ENCODE results near the gene CLEC3A.

DNA sequence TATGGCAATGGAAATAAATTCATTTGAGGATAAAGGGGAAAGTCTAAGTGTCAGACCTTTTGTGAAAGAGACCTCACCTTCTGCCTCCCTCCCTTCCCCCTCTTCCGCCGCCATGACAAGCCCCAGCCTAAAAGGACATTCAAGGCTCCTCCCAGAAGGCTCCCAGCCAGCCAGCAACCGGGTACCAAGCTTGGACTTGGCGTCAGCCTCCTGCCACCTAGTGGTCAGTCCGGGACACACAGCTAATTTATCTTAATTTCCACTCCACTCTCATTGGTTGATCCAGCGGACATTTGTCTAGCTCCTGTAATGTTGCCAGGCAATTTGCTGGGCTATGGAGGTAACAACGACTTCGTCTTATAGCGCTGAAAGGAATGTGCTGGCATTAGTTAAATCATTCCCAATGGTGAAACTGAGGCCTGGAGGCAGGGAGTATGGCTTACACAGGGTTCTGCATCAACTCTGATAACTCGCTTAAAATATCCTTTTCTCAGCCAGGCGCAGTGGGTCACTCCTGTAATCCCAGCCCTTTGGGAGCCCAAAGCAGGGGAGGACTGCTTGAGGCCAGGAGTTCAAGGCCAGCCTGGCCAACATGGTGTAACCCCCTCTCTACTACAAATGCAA is 19.3 kb upstream of the CLEC3A start:
- TF ChIP-seq POLR2AphosphoS5 (IDR thresholded peaks at IDR 0.05), result no peak
- TF ChIP-seq POLR2A (IDR thresholded peaks at IDR 0.05), result no peak
- peak; percentile 75 to 83 (median 78) for TF ChIP-seq CTCF (IDR thresholded peaks at IDR 0.05)
- TF ChIP-seq EP300 (IDR thresholded peaks at IDR 0.05; ENCODE audit: low read depth), result no peak

Measured in transverse colon (tissue), 4 donors.